ENCODE results near the gene AIPL1.

The AIPL1 gene

GRCh38 chr17:6421700-6422604 lies 13.0 kb downstream of the AIPL1 start:
- Mint-ChIP-seq H3K4me3 (no peak overlapping the region), H3K27me3 (no peaks in the 10 kb centered on the region), H3K36me3 (no peaks in the 10 kb centered on the region), H3K27ac (no peak overlapping the region), H3K9me3 (no peaks in the 10 kb centered on the region), H3K4me1 (peaks cover 5% of the 10 kb centered on the region)

- Mint-ChIP-seq H3K4me3 (no peak overlapping the region), H3K27ac (no peak overlapping the region), H3K9me3 (no peaks in the 10 kb centered on the region), H3K4me1 (peaks cover 3% of the 10 kb centered on the region), H3K36me3 (no peaks in the 10 kb centered on the region), H3K27me3 (no peaks in the 10 kb centered on the region)
Observed at GRCh38 chr17:6420173-6420641, 14.7 kb downstream of the AIPL1 start.

- Mint-ChIP-seq H3K27ac (no peak overlapping the region), H3K27me3 (no peaks in the 10 kb centered on the region), H3K4me3 (no peak overlapping the region), H3K4me1 (no peaks in the 10 kb centered on the region), H3K9me3 (no peaks in the 10 kb centered on the region), H3K36me3 (no peaks in the 10 kb centered on the region)
Observed at GRCh38 chr17:6415616-6416015, 19.3 kb downstream of the AIPL1 start.

GRCh38 chr17:6413065-6413464 lies 21.9 kb downstream of the AIPL1 start:
- Mint-ChIP-seq H3K27ac (no peak overlapping the region), H3K4me3 (no peak overlapping the region), H3K27me3 (no peaks in the 10 kb centered on the region), H3K4me1 (no peaks in the 10 kb centered on the region), H3K36me3 (no peaks in the 10 kb centered on the region), H3K9me3 (no peaks in the 10 kb centered on the region)

- H3K27me3 Mint-ChIP-seq = peaks cover 6% of the 10 kb centered on the region
- no peak overlapping the region for H3K4me3 Mint-ChIP-seq
- H3K27ac Mint-ChIP-seq = no peak overlapping the region
- H3K36me3 Mint-ChIP-seq = no peaks in the 10 kb centered on the region
- no peaks in the 10 kb centered on the region for H3K9me3 Mint-ChIP-seq
- H3K4me1 Mint-ChIP-seq = no peaks in the 10 kb centered on the region
Observed at GRCh38 chr17:6408735-6409134, 26.2 kb downstream of the AIPL1 start.

- H3K9me3 Mint-ChIP-seq = no peaks in the 10 kb centered on the region
- H3K27me3 Mint-ChIP-seq = peaks cover 6% of the 10 kb centered on the region
- no peak overlapping the region for H3K4me3 Mint-ChIP-seq
- no peaks in the 10 kb centered on the region for H3K4me1 Mint-ChIP-seq
- no peak overlapping the region for H3K27ac Mint-ChIP-seq
- no peaks in the 10 kb centered on the region for H3K36me3 Mint-ChIP-seq
Observed at GRCh38 chr17:6408276-6408675, 26.6 kb downstream of the AIPL1 start.

- no peak overlapping the region for H3K4me3 Mint-ChIP-seq
- no peak overlapping the region for H3K27ac Mint-ChIP-seq
- peaks cover 11% of the 10 kb centered on the region for H3K27me3 Mint-ChIP-seq
- no peaks in the 10 kb centered on the region for H3K36me3 Mint-ChIP-seq
- H3K4me1 Mint-ChIP-seq = no peaks in the 10 kb centered on the region
- H3K9me3 Mint-ChIP-seq = no peaks in the 10 kb centered on the region
Observed at GRCh38 chr17:6402258-6402657, 32.7 kb downstream of the AIPL1 start.

GRCh38 chr17:6398955-6399354 lies 36.0 kb downstream of the AIPL1 start:
- Mint-ChIP-seq H3K4me3 (no peak overlapping the region), H3K36me3 (no peaks in the 10 kb centered on the region), H3K4me1 (no peaks in the 10 kb centered on the region), H3K9me3 (no peaks in the 10 kb centered on the region), H3K27me3 (peaks cover 19% of the 10 kb centered on the region), H3K27ac (no peak overlapping the region)

GRCh38 chr17:6394055-6394606 lies 40.8 kb downstream of the AIPL1 start:
- no peaks in the 10 kb centered on the region for H3K9me3 Mint-ChIP-seq
- no peak overlapping the region for H3K4me3 Mint-ChIP-seq

GRCh38 chr17:6393351-6393952 lies 41.5 kb downstream of the AIPL1 start:
- Mint-ChIP-seq H3K27me3 (peaks cover 27% of the 10 kb centered on the region), H3K4me1 (no peaks in the 10 kb centered on the region), H3K27ac (no peak overlapping the region), H3K4me3 (no peak overlapping the region), H3K9me3 (no peaks in the 10 kb centered on the region), H3K36me3 (no peaks in the 10 kb centered on the region)

More at GRCh38 chr17:6394055-6394606, 40.8 kb downstream of the AIPL1 start:
- Mint-ChIP-seq H3K4me1 (no peaks in the 10 kb centered on the region), H3K27ac (no peak overlapping the region), H3K36me3 (no peaks in the 10 kb centered on the region), H3K27me3 (peaks cover 30% of the 10 kb centered on the region)

GRCh38 chr17:6392609-6393350 lies 42.1 kb downstream of the AIPL1 start:
- peaks cover 25% of the 10 kb centered on the region for H3K27me3 Mint-ChIP-seq
- no peaks in the 10 kb centered on the region for H3K36me3 Mint-ChIP-seq
- H3K27ac Mint-ChIP-seq = no peak overlapping the region
- H3K4me3 Mint-ChIP-seq = no peak overlapping the region
- H3K4me1 Mint-ChIP-seq = no peaks in the 10 kb centered on the region
- H3K9me3 Mint-ChIP-seq = no peaks in the 10 kb centered on the region

- Mint-ChIP-seq H3K9me3 (no peaks in the 10 kb centered on the region), H3K4me3 (no peak overlapping the region), H3K4me1 (no peaks in the 10 kb centered on the region), H3K27me3 (peaks cover 11% of the 10 kb centered on the region), H3K27ac (no peak overlapping the region), H3K36me3 (no peaks in the 10 kb centered on the region)
Observed at GRCh38 chr17:6388416-6388815, 46.5 kb downstream of the AIPL1 start.

- Mint-ChIP-seq H3K27me3 (peaks cover 9% of the 10 kb centered on the region), H3K4me1 (no peaks in the 10 kb centered on the region), H3K27ac (no peak overlapping the region), H3K4me3 (no peak overlapping the region), H3K9me3 (no peaks in the 10 kb centered on the region), H3K36me3 (no peaks in the 10 kb centered on the region)
Observed at GRCh38 chr17:6387858-6388257, 47.1 kb downstream of the AIPL1 start.

GRCh38 chr17:6387442-6387841 lies 47.5 kb downstream of the AIPL1 start:
- peaks cover 7% of the 10 kb centered on the region for H3K27me3 Mint-ChIP-seq
- H3K4me3 Mint-ChIP-seq = no peak overlapping the region
- no peaks in the 10 kb centered on the region for H3K4me1 Mint-ChIP-seq
- H3K27ac Mint-ChIP-seq = no peak overlapping the region
- H3K36me3 Mint-ChIP-seq = no peaks in the 10 kb centered on the region
- H3K9me3 Mint-ChIP-seq = no peaks in the 10 kb centered on the region

- no peaks in the 10 kb centered on the region for H3K36me3 Mint-ChIP-seq
- H3K4me1 Mint-ChIP-seq = no peaks in the 10 kb centered on the region
- no peak overlapping the region for H3K4me3 Mint-ChIP-seq
- H3K9me3 Mint-ChIP-seq = no peaks in the 10 kb centered on the region
- peaks cover 5% of the 10 kb centered on the region for H3K27me3 Mint-ChIP-seq
- H3K27ac Mint-ChIP-seq = no peak overlapping the region
Observed at GRCh38 chr17:6386041-6386630, 48.8 kb downstream of the AIPL1 start.
